Subcutaneous adipose tissue (tissue), 4 donors: ENCODE data around the gene TMPRSS15. TPM values are rescaled to one million over a fixed set of nuclear protein-coding genes. Genes with fewer than 3 reads are reported as not detected.

Experiments used
- CTCF ChIP-seq: fragments of 450-650 bp; IDR thresholded peaks from one replicate; pipeline ENCODE4 v1.5.1; 2016; ENCODE audit warnings: low read depth, mild to moderate bottlenecking, control low read depth, antibody characterized with exemption, moderate library complexity
- total RNA-seq, 4 donors: library from RNA; depleted of rRNA; stranded (reverse); fragments of >200 nt; gene quantifications; one replicate each; pipeline ENCODE4 v1.1.0, GENCODE V29; 2016

Gene TMPRSS15
- total RNA-seq, 4 donors from 2014 or later = not detected

DNA sequence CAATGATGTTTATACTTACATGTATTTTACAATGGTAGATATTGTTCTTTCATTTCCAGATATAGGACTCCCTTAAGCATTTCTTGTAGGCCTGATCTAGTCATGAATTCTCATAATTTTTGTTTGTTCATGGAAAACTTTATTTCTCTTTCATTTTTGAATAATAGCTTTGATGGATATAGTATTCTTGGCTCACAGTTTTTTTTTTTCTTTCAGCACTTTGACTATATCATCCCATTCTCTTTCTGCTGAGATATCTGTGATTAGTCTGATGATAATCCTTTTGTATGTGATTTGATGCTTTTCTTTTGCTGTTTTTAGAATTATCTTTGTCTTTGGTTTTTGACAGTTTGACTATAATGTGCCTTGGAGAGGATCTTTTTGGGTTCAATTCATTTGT lies 183.1 kb downstream of the TMPRSS15 start:
- no peak for TF ChIP-seq CTCF

Other genes starting within 250 kb of the TMPRSS15 start
- gene CHODL, start 159.0 kb downstream of the TMPRSS15 start, total RNA-seq = under 1 TPM in 3 of 4 donors, not detected in 1; 0.22 to 0.57 (median 0.33) TPM